Neutrophil (primary cell): ENCODE measurements around the gene CDC37.
"Not testable (repeated sequence)": the region's sequence is repeated elsewhere in the genome, so short reads cannot be mapped to it uniquely, and the experiment has no call there.

ENCODE experiments used
- H3K27ac ChIP-seq: fragments of 200-600 bp; sonication (generic); 2 replicates; pipeline ENCODE4 v1.5.1; 2016; ENCODE audit warnings: mild to moderate bottlenecking, moderate library complexity
- H3K27me3 ChIP-seq: fragments of 200-600 bp; sonication (generic); 2 replicates; pipeline ENCODE4 v1.6.0; 2016; ENCODE audit warnings: mild to moderate bottlenecking
- H3K36me3 ChIP-seq: fragments of 200-600 bp; sonication (generic); 2 replicates; pipeline ENCODE4 v1.5.1; 2017
- H3K4me1 ChIP-seq, 2 experiments: fragments of 200-600 bp in 1 of 2; sonication (generic) in 1 of 2; 1 replicate in 1 of 2; 2 replicates in 1 of 2; pipeline versions ENCODE4 v1.5.1 to v1.6.1; 2013 to 2016; ENCODE audit warnings: low read depth in 1 of 2, low read length in 1 of 2, mild to moderate bottlenecking in 1 of 2, moderate library complexity in 1 of 2; ENCODE audit not compliant: control insufficient read depth in 1 of 2, insufficient read depth in 1 of 2
- H3K4me3 ChIP-seq, 2 experiments: fragments of 200-600 bp in 1 of 2; sonication (generic) in 1 of 2; 1 replicate in 1 of 2; 2 replicates in 1 of 2; pipeline ENCODE4 v1.5.1; 2013 to 2016; ENCODE audit warnings: low read depth in 1 of 2, low read length in 1 of 2, mild to moderate bottlenecking in 1 of 2, moderate library complexity in 1 of 2
- H3K9me3 ChIP-seq: fragments of 200-600 bp; sonication (generic); 2 replicates; pipeline ENCODE4 v1.5.1; 2016
- CTCF ChIP-seq: fragments of 200-600 bp; sonication (generic); IDR thresholded peaks from 2 replicates; pipeline ENCODE4 v1.5.1; 2016; ENCODE audit warnings: antibody characterized with exemption

CDC37 gene

DNA sequence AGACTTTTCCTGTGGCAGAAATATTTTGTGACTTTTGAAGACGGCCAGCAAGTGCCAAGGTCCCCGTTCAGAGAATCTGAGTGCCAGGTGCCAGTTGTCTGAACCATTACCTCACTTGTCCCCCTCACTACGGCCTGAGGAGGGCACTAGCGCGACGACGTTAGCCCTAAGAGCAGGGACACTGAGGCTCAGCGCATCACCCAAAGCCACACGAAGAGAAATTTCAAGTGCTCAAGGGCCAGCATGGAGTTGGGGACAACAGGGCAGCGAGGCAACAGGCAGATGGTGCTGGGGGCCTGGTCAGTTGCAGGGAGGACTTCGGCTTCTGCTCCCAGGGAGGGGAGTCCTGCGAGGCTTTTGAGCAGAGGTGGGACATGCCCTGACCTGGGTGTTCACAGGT lies 13.5 kb downstream of the CDC37 start:
- H3K27me3 ChIP-seq, result no peaks in the 10 kb centered on the region
- no peaks in the 10 kb centered on the region for H3K9me3 ChIP-seq
- peaks cover 0 to 6% of the 10 kb centered on the region in 2 experiments for H3K4me1 ChIP-seq
- H3K36me3 ChIP-seq, result peaks cover 42% of the 10 kb centered on the region
- H3K27ac ChIP-seq, result peak overlapping the region; percentile 27
- TF ChIP-seq CTCF, result no peak
- H3K4me3 ChIP-seq, result no peak overlapping the region

GRCh38 chr19:10388957-10389356 lies 14.4 kb downstream of the CDC37 start:
- Histone ChIP-seq H3K27me3 (no peaks in the 10 kb centered on the region), H3K36me3 (peaks cover 33% of the 10 kb centered on the region), H3K9me3 (no peaks in the 10 kb centered on the region), H3K4me1 (peaks cover 0 to 6% of the 10 kb centered on the region in 2 experiments), H3K4me3 (no peak overlapping the region), H3K27ac (peak overlapping the region; percentile 33)
- peak; percentile 95 for TF ChIP-seq CTCF

- Histone ChIP-seq H3K4me3 (no peak overlapping the region), H3K4me1 (peaks cover 19 to 20% of the 10 kb centered on the region in 2 experiments), H3K27ac (no peak overlapping the region), H3K36me3 (no peaks in the 10 kb centered on the region), H3K27me3 (no peaks in the 10 kb centered on the region), H3K9me3 (no peaks in the 10 kb centered on the region)
- no peak for TF ChIP-seq CTCF
Observed at GRCh38 chr19:10384580-10384979, 18.8 kb downstream of the CDC37 start.

DNA sequence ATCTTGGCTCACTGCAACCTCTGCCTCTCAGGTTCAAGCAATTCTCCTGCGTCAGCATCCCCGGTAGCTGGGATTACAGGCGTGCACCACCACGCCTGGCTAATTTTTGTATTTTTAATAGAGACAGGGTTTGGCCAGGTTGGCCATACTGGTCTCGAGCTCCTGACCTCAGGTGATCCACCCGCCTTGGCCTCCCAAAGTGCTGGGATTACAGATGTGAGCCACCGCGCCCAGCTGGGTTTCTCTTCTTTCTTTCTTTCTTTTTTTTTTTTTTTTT lies 20.2 kb downstream of the CDC37 start:
- H3K9me3 ChIP-seq, H3K27ac ChIP-seq, H3K4me3 ChIP-seq, H3K36me3 ChIP-seq, H3K27me3 ChIP-seq: not testable (repeated sequence)
- peaks cover 22 to 27% of the 10 kb centered on the region in 2 experiments for H3K4me1 ChIP-seq

GRCh38 chr19:10380313-10381102 lies 22.8 kb downstream of the CDC37 start, which contains the start of gene TYK2:
Gene TYK2, minus strand, starts transcription at chr19:10380572. Its CDS starts 2,166 bp downstream, at chr19:10378406.
- TF ChIP-seq CTCF, result peak; percentile 5
- Histone ChIP-seq H3K4me3 (peak within 1 kb of the TSS; percentile 91 to 98), H3K36me3 (peaks cover 30% of the 10 kb centered on the region)

GRCh38 chr19:10379880-10380312 lies 23.4 kb downstream of the CDC37 start:
- peaks cover 28% of the 10 kb centered on the region in 2 experiments for H3K4me1 ChIP-seq
- peak overlapping the region; percentile 91 to 98 for H3K4me3 ChIP-seq
- H3K9me3 ChIP-seq, result no peaks in the 10 kb centered on the region
- peak overlapping the region; percentile 95 for H3K27ac ChIP-seq
- H3K27me3 ChIP-seq, result no peaks in the 10 kb centered on the region
- TF ChIP-seq CTCF, result no peak
- H3K36me3 ChIP-seq, result peaks cover 36% of the 10 kb centered on the region

More at GRCh38 chr19:10380313-10381102, 22.8 kb downstream of the CDC37 start, which contains the start of gene TYK2:
- Histone ChIP-seq H3K9me3 (no peaks in the 10 kb centered on the region), H3K27ac (peak within 1 kb of the TSS; percentile 95), H3K27me3 (no peaks in the 10 kb centered on the region), H3K4me1 (peaks cover 22 to 28% of the 10 kb centered on the region in 2 experiments)
